Omental fat pad (tissue), 4 donors: ENCODE data around the gene SSH2. TPM values are rescaled to one million over a fixed set of nuclear protein-coding genes. Genes with fewer than 3 reads are reported as not detected.
"Not testable (repeated sequence)": the region's sequence is repeated elsewhere in the genome, so short reads cannot be mapped to it uniquely, and the experiment has no call there.

Experiments used
- ATAC-seq: fragments of 150-250 bp; one replicate; pipeline ENCODE4 v1.9.1; 2016; ENCODE audit warnings: mild to moderate bottlenecking, moderate library complexity; ENCODE audit not compliant: low FRiP score
- DNase-seq: peaks from one replicate; pipeline ENCODE4 v3.0.0-alpha.2; 2019; ENCODE audit warnings: low spot score
- total RNA-seq, 4 donors: library from RNA; depleted of rRNA; stranded (reverse); fragments of >200 nt; gene quantifications; one replicate each; pipeline ENCODE4 v1.1.0, GENCODE V29; 2016
- TF ChIP-seq, protein P1 (sequence below), 3 donors: fragments of 450-650 bp; IDR thresholded peaks; one replicate each; pipeline ENCODE4 v1.5.1; 2016 to 2017; ENCODE audit warnings: antibody characterized with exemption in 3 of 3, mild to moderate bottlenecking in 3 of 3, moderate library complexity in 2 of 3

SSH2 gene
- total RNA-seq, 4 donors from 2014 or later = 25.1 to 88.0 (median 35.8) TPM

DNA sequence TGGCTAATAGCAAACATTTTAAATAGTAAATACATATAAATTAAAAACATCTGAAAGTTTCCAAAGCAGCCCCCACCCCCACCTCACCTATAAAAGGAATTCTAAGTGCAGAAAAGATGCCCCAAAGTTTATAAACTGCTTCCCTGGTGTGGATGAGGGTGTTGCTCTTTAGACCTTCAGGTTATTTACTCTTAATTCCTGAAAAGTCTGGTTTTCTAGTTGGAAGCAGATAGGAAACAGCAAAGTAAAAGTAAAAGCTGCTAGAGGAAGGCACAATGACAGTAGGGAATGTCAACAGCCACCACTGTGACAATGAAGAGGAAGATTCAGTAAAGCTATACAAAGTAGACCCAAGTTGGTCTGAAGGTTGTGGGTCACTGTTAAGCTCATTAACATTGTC lies 37.8 kb downstream of the SSH2 start:
- no peak for ATAC-seq
- DNase-seq = no peak
- TF ChIP-seq, protein P1, sequence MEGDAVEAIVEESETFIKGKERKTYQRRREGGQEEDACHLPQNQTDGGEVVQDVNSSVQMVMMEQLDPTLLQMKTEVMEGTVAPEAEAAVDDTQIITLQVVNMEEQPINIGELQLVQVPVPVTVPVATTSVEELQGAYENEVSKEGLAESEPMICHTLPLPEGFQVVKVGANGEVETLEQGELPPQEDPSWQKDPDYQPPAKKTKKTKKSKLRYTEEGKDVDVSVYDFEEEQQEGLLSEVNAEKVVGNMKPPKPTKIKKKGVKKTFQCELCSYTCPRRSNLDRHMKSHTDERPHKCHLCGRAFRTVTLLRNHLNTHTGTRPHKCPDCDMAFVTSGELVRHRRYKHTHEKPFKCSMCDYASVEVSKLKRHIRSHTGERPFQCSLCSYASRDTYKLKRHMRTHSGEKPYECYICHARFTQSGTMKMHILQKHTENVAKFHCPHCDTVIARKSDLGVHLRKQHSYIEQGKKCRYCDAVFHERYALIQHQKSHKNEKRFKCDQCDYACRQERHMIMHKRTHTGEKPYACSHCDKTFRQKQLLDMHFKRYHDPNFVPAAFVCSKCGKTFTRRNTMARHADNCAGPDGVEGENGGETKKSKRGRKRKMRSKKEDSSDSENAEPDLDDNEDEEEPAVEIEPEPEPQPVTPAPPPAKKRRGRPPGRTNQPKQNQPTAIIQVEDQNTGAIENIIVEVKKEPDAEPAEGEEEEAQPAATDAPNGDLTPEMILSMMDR (IDR thresholded peaks at IDR 0.05) = no peak

DNA sequence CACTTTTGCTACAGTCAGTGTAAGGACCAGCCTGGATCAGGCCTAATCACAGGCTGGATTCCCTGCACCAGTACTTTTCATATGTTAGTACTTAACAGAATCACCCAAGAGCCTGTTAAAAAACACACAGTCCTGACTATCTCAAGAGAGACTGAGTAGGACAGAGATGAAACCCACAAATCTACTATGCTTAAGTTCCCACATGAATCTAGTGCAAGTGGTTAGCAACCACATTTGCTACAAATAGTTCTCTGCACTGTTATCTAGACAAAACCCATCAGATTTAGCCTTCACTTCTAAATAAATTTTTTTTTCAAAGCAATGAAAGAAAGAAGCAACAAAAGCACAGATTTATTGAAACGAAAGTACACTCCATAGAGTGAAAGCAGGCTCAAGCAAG lies 38.9 kb downstream of the SSH2 start:
- ATAC-seq (no peak), DNase-seq (no peak)
- TF ChIP-seq, protein P1 (IDR thresholded peaks at IDR 0.05) = no peak

DNA sequence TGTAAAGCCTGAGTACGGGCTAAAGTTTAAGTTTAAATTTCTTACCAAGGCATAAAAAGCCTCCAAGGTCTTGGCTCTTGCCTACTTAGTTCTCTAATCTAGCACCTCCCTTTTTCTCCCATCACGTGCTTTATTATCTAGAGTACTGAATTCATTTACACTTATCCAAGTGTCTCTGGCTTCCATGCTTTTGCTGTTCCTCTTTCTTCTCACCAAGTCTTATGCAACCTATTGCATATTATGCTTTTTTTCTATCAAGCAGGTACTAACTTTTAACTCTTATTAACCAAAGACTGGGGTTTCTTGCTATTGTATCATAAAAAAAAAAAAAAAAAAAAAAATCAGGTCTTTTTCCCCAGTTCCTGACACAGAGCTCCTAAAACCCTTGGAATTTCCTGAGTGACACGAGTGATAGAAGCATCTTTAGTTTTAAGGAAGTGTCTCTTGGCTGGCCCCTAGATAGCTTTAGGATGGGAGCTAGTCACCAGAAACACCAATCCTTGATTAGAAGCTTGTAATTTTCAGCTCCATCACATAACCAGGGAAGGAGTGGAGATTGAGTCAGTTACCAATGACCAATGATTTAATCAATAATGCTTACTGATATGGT lies 44.9 kb downstream of the SSH2 start:
- ATAC-seq = no peak
- DNase-seq = no peak
- TF ChIP-seq, protein P1 (IDR thresholded peaks at IDR 0.05) = no peak

DNA sequence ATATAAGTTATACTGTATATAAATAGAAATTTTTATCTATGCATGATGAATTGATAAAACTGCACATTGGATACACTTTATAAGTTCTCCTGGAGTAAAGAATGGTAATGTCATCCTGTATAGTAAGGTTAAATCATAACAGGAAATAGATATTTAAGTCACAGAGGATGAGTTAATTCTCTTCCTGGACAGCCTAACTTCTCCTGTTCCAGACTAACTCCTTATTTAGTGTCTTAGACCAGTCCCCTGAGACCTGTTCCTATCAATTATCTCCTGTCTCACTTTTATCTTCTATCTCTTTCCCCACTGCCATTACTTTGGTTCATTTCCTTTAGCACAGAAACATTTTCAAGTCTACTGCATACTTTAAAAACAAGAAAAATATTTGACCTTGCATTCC lies 46.5 kb downstream of the SSH2 start:
- TF ChIP-seq, protein P1 (IDR thresholded peaks at IDR 0.05) = no peak
- ATAC-seq = no peak
- DNase-seq = no peak

DNA sequence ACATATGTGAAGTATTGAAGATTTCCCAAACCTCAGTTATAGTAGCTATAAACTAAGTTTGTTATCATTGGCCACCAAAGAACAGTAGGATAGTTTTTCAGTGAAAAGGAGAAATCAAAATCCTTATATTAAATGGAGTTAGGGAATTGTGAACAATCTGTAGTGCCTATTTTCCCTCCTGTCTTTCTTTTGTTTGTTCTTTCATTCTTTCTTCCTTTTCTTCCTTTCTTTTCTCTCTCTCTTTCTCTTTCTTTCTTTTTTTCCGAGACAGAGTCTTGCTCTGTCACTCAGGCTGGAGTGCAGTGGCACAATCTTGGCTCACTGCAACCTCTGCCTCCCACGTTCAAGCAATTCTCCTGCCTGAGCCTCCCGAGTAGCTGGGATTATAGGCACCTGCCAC lies 48.8 kb downstream of the SSH2 start:
- ATAC-seq = no peak
- TF ChIP-seq, protein P1 (IDR thresholded peaks at IDR 0.05) = no peak

DNA sequence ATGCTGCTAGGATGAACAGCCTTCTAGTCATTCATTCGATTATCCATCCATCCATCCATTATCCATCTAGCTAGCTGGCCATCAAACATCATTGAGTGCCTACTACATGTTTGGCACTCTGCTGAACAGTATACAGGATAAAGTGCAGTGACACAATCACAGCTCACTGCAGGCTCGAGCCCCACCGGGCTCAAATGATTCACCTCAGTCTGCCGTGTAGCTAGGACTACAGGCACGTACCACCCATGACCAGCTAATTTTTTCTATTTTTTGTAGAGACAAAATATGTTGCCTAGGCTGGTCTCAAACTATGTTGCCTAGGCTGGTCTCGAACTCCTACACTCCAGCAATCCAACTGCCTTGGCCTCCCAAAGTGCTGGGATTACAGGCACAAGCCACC lies 50.0 kb downstream of the SSH2 start:
- TF ChIP-seq, protein P1 (IDR thresholded peaks at IDR 0.05) = no peak
- DNase-seq (no peak), ATAC-seq (no peak)

More for the DNA sequence above, 48.8 kb downstream of the SSH2 start:
- no peak for DNase-seq

DNA sequence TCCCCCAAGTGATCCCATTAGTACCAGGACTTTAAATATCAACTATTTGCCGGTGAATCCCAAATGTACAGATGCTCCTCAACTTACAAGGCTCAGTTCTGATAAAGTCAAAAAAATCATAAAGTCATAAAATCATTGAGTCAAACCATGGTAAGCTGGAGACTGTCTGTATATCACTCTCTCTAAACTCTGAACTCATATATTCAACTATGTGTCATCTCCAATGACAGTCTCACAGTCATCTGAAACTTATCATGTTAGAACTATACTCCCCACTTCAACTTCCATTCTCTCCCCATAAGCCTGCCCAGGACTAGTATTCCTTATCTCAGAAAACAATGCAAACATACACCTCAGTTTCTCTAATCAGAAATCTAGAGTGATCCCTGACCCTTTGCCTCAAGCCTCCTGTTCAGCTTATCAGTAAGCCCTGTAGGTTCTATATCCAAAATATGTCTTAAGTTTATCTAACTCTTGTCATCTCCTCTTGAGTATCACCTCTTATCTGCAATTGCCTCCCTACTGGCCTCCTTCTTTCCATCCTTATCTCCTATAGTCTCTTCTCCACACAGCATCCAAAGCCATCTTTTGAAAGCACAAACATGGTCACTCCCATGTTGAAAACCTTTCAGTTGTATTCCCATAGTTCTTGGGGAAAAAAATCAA lies 55.0 kb downstream of the SSH2 start:
- no peak for DNase-seq
- TF ChIP-seq, protein P1 (IDR thresholded peaks at IDR 0.05) = no peak
- no peak for ATAC-seq

DNA sequence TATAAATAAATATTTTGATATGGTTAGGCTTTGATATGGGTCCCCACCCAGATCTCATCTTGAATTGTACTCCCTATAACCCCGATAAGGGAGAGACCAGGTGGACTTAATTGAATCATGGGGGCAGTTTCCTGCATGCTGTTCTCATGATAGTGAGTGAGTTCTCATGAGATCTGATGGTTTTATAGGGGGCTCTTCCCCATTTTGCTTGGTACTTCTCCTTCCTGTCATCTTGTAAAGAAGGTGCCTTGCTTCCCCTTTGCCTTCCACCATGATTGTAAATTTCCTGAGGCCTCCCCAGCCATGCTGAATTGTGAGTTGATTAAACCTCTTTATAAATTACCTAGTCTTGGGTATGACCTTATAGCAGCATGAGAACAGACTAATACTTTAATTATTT lies 55.7 kb downstream of the SSH2 start:
- ATAC-seq = not testable (repeated sequence)

More for the DNA sequence above, 55.7 kb downstream of the SSH2 start:
- DNase-seq = not testable (repeated sequence)
